ENCODE results near the gene CPED1.

CPED1 gene

DNA sequence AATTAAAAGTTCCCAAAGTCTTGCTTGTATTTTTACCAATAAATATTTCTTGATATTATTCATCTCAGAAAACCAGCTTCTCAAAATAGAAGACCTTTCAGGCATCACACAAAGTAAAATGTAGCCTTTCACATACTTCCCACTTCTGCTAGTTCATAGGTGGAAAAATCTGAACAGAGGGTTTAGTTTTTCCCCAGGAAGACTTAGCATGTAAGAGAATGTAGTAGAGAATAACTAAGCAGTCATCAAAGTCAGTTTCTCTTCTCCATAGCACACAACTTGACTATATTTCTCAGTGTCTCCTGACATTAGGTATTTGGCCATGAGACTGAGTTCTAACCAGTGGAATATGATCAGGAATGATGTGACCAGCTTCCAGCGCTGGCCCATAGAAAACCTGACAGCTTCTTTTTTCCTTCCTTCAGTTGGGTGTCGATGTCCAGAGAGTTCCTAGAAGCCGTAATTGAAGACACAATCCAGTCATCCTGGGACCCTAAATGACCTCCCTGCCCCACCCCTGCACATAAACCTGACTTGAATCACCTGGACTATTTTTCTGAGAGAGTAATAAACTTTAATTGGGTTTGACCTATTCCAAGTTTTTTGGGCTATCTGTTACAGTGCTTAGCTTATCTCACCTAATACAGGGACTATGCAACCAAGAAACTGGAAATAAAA lies 272.8 kb downstream of the CPED1 start:
- DNase-seq (ENCODE audit: low read depth), result no peak

DNA sequence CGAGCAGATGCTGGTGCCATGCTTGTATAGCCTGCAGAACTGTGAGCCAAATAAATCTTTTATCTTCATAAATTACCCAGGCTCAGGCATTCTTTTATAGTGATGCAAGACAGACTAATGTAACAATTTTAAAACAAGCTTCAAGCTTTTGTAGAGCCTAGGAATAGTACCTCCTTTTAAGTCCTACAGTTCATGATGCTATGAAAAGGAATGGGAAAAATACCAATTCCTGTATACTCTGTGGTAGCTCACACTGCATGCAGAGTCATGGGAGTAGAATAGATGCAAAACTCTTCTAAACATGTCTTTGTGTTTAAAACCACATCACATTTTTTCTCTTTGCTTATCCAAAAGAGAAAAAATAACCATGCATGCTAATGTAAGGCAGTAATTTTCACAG lies 273.7 kb downstream of the CPED1 start:
- no peak for DNase-seq (ENCODE audit: low read depth)

- no peak for DNase-seq (ENCODE audit: low read depth)
Observed at GRCh38 chr7:121262969-121263368, 274.5 kb downstream of the CPED1 start.

GRCh38 chr7:121266307-121266894 lies 277.9 kb downstream of the CPED1 start:
- no peak for DNase-seq (ENCODE audit: low read depth)

DNA sequence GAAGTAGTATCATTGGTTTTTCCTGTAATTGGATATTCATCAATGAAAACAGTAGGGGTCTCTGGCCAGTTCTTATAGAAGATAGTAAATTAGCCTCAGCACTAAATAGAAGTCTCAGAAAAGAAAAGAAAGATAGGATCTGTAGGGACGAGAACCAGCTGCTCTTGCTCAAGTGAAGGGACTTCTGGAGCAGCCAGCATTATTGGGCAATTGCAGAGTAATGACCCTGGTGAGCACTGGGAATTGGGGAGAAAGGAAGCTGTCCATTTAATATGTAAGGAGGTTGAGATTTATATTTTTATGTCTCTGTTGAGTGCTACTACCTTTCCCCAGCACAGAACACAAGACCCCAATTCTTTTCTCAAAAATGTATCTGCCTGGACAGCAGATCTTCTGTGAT lies 279.1 kb downstream of the CPED1 start:
- no peak for DNase-seq (ENCODE audit: low read depth)

DNA sequence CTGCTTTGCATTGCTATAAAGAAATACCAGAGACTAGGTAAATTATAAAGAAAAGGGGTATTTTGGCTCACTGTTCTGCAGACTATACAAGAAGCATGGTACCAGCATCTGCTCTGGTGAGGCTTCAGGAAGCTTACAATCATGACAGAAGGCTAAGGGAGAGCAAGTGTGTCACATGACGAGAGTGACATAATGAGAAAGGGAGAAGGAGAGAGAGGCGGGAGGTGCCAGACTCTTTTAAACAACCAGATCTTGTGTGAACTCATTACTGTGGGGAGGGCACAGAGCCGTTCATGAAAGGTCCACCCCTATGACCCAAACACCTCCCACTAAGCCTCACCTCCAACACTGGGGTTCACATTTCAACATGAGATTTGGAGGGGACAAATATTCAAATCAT lies 281.3 kb downstream of the CPED1 start:
- DNase-seq (ENCODE audit: low read depth), result no peak

- DNase-seq (ENCODE audit: low read depth), result no peak
Observed at GRCh38 chr7:121271098-121271497, 282.6 kb downstream of the CPED1 start.

DNA sequence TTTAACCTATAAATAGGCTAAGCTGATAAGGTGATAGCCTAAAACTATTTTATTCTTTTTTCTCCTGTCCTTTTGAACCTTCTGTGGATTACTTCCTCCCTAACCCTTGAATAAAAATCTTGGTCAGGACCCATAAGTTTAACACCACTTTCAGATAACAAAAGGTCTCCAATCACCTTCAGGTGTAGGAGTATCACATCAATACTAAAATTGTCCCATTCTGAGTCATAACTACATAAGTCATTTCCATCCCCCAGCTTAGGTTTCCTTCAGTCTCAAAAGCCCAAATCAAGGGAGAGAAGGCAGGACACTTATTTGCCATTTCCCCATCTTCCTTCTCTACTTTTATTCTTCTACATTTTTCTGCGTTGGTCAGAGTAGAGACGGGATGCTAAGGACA lies 283.4 kb downstream of the CPED1 start:
- no peak for DNase-seq (ENCODE audit: low read depth)

GRCh38 chr7:121272676-121273075 lies 284.2 kb downstream of the CPED1 start:
- no peak for DNase-seq (ENCODE audit: low read depth)

GRCh38 chr7:121273467-121274167 lies 285.1 kb downstream of the CPED1 start:
- DNase-seq (ENCODE audit: low read depth), result no peak

GRCh38 chr7:121274467-121274866 lies 286.0 kb downstream of the CPED1 start:
- DNase-seq (ENCODE audit: low read depth), result no peak

GRCh38 chr7:121275204-121275603 lies 286.7 kb downstream of the CPED1 start:
- no peak for DNase-seq (ENCODE audit: low read depth)

DNA sequence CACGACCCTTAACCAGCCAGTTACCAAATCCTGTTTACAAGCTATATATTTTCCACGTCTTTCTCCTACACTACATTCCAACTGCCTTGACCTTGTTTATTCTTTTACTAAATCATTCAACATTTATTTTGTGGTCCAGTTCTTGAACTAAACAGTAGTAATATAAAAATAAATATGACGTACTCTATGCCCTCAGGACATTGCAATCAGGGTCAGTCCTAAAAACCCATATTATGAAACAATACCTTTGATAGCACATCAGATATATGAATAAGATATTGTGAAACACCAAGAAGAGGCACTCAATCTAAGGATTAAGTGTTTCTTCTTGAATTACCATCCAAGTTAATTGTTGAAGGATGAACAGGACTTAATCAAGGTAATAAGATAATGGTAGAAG lies 287.8 kb downstream of the CPED1 start:
- no peak for DNase-seq (ENCODE audit: low read depth)

DNA sequence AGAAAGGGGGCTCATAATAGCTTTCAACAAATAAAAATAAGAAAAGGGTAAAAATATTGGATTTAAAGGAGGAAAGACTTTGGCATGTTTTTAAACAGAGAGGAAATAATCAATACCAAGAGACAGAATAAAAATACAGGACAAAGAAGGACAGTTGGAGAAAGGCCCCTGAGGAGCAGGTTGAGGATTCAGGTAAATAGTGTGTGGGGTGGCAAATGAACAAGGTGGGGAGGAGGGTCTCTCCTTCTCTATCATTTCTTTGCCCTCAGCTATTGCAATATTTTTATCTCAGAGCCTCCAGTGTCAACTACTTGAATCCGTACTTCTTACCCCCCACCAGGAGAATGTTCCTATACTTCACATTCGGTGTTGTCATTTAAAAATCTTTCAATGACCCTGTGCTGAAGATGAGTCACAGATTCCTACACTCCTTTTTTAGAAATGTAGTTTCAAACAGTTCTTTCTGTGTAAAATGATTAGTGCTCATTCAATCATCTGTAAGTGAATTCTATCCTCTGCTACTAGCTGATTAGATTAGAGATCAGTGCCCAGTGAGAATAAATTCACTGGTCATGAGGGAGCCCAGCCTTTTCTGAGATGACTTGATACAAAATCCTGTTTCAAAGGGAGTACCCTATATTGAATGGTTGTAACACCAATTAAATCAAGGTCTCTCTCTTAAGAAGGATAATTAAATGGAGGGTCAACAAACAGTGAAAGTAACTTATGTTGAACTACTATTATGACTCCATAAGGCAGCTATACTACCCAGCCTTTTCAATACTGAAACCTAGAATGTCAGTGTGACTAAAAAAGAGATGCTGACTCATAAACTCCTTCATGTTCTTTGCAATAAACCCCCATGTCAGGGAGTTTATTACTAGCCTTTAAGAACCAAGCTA lies 289.9 kb downstream of the CPED1 start:
- no peak for DNase-seq (ENCODE audit: low read depth)

GRCh38 chr7:121279060-121279620 lies 290.6 kb downstream of the CPED1 start:
- no peak for DNase-seq (ENCODE audit: low read depth)

- DNase-seq (ENCODE audit: low read depth), result no peak
Observed at GRCh38 chr7:121279822-121280221, 291.3 kb downstream of the CPED1 start.

DNA sequence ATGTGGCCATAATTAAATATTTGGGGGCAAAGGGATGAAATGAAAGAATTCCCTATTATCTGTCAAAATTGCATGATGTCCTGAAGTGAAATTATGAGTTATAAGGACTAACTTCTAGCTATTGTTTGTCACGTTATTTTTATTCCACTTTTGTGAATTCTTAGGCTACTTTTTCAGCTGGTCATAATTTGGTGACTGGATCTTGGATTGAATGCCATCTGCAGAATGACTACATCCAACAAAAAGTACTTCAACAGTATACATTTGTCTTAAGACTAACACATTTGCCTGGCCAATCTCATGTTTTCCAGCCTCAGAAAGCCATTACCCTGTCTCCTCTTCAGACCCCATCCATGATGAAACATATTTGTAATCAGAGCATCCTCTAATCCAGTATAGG lies 292.1 kb downstream of the CPED1 start:
- DNase-seq (ENCODE audit: low read depth), result no peak

DNA sequence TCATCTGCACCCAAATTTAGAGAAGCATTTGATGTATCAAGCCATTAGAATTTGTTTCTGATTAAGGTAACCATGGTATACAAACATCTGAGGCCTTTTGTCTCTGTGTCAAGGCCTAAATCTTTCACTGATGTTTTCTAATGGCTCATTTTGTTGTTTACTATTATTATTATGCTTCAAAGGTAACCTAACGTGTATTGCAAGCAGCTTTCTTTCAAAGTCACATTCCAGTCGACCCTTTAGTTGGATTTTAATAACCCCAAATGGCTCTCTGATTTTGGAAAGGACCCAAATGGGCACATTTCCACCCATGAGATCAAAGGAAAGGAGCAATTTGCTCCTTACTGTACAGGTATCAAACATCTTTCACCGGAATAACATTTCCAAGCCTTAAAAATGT lies 293.6 kb downstream of the CPED1 start:
- no peak for DNase-seq (ENCODE audit: low read depth)

- DNase-seq (ENCODE audit: low read depth), result no peak
Observed at GRCh38 chr7:121285066-121285667, 296.7 kb downstream of the CPED1 start.

DNA sequence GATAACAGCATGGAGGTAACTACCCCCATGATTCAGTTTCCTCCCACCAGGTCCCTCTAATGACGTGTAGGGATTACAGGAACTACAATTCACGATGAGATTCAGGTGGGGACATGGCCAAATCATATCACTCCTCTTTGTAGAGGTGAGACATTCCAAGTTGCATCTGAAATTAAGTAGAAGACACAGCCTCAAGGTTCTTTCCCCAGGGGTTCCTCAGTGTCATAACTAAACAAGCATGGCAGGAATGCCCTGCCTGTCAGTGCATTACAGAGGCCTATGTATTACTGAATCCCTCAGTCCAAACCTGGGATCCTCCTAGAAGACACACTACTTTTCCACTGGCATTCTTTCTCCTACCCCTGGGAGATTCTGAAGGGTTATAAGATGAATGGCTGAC lies 297.7 kb downstream of the CPED1 start:
- no peak for DNase-seq (ENCODE audit: low read depth)
